Astrocyte of the cerebellum (primary cell): ENCODE results near the gene CYP19A1.
"Not testable (repeated sequence)": the region's sequence is repeated elsewhere in the genome, so short reads cannot be mapped to it uniquely, and the experiment has no call there.

Experiments
- DNase-seq: peaks from one replicate; pipeline ENCODE4 v3.0.0-alpha.2; 2011; ENCODE audit warnings: low read depth
- H3K4me3 ChIP-seq: 2 replicates; pipeline ENCODE4 v1.5.1; 2011; ENCODE audit warnings: mild to moderate bottlenecking, low read depth, low read length, moderate library complexity
- CTCF ChIP-seq: IDR thresholded peaks from 2 replicates; pipeline ENCODE4 v1.5.1; 2012; ENCODE audit warnings: low read length, low read depth, moderate library complexity, mild to moderate bottlenecking; ENCODE audit errors: missing control alignments
- in situ Hi-C: cut with HindIII; loops from 2 replicates; pipeline ENCODE4 v1.10.0; 2017; ENCODE audit warnings: low sequenced_read_pairs

CYP19A1 gene

GRCh38 chr15:51263726-51264125, 74.7 kb downstream of the CYP19A1 start:
- DNase-seq, result no peak
- no peak for TF ChIP-seq CTCF
- in situ Hi-C loops, result no loop called here
- H3K4me3 ChIP-seq, result no peak overlapping the region

GRCh38 chr15:51263116-51263515, 75.3 kb downstream of the CYP19A1 start:
- no peak for DNase-seq
- no peak for TF ChIP-seq CTCF
- in situ Hi-C loops, result no loop called here
- no peak overlapping the region for H3K4me3 ChIP-seq

GRCh38 chr15:51262463-51262862, 75.9 kb downstream of the CYP19A1 start:
- no peak for DNase-seq
- in situ Hi-C loops, result no loop called here
- TF ChIP-seq CTCF, result no peak
- H3K4me3 ChIP-seq, result no peak overlapping the region

GRCh38 chr15:51261113-51261512, 77.3 kb downstream of the CYP19A1 start:
- DNase-seq, H3K4me3 ChIP-seq, in situ Hi-C loops: not testable (repeated sequence)

GRCh38 chr15:51260202-51260601, 78.2 kb downstream of the CYP19A1 start:
- in situ Hi-C loops, result no loop called here
- no peak for DNase-seq
- H3K4me3 ChIP-seq, result no peak overlapping the region
- TF ChIP-seq CTCF, result no peak

GRCh38 chr15:51255533-51255932, 82.9 kb downstream of the CYP19A1 start:
- H3K4me3 ChIP-seq, result no peak overlapping the region
- in situ Hi-C loops, result no loop called here
- DNase-seq, result no peak
- no peak for TF ChIP-seq CTCF

- DNase-seq, result no peak
- H3K4me3 ChIP-seq, result no peak overlapping the region
- no peak for TF ChIP-seq CTCF
- in situ Hi-C loops, result no loop called here
These were observed 85.0 kb downstream of the CYP19A1 start for GRCh38 chr15:51253366-51253765.
